ENCODE measurements around the gene AICDA.
"Not testable (repeated sequence)": the region's sequence is repeated elsewhere in the genome, so short reads cannot be mapped to it uniquely, and the experiment has no call there.

DNA sequence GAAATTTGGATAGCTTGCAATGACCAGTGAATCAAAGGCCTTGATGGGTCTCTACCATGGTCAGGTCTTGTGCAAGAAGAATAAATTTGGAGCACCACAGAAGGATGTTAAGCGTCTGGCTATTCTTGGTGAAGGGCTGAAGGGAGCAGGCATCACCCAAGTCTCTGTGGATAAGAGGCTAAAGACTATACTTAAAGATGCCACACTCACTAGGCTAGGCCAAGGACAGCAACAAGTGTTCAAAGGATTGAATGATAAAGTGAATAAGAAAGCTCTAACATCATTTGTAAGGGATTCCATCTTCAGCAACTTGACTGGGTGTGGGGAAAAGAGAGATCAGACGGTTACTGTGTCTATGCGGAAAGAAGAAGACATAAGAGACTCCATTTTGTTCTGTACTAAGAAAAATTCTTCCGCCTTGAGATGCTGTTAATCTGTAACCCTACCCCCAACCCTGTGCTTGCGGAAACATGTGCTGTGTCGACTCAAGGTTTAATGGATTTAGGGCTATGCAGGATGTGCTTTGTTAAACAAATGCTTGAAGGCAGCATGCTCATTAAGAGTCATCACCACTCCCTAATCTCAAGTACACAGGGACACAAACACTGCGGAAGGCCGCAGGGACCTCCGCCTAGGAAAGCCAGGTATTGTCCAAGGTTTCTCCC lies 22.8 kb upstream of the AICDA start:
- TF ChIP-seq JUND (IDR thresholded peaks at IDR 0.05); HNF4G (IDR thresholded peaks at IDR 0.05); YY1 (IDR thresholded peaks at IDR 0.05); NR2F2 (IDR thresholded peaks at IDR 0.05); SP1 (IDR thresholded peaks at IDR 0.05); RAD21 (IDR thresholded peaks at IDR 0.05); REST (IDR thresholded peaks at IDR 0.05); EGR1 (IDR thresholded peaks at IDR 0.05; ENCODE audit: low read depth in 2 of 2); TAF1 (conservative IDR thresholded peaks at IDR 0.05); GABPA (IDR thresholded peaks at IDR 0.05 in 1 of 2, conservative IDR thresholded peaks at IDR 0.05 in 1 of 2); RXRA (IDR thresholded peaks at IDR 0.05): not testable (repeated sequence)
- TF ChIP-seq, protein P1, sequence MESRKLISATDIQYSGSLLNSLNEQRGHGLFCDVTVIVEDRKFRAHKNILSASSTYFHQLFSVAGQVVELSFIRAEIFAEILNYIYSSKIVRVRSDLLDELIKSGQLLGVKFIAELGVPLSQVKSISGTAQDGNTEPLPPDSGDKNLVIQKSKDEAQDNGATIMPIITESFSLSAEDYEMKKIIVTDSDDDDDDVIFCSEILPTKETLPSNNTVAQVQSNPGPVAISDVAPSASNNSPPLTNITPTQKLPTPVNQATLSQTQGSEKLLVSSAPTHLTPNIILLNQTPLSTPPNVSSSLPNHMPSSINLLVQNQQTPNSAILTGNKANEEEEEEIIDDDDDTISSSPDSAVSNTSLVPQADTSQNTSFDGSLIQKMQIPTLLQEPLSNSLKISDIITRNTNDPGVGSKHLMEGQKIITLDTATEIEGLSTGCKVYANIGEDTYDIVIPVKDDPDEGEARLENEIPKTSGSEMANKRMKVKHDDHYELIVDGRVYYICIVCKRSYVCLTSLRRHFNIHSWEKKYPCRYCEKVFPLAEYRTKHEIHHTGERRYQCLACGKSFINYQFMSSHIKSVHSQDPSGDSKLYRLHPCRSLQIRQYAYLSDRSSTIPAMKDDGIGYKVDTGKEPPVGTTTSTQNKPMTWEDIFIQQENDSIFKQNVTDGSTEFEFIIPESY (IDR thresholded peaks at IDR 0.05): not testable (repeated sequence)
- TF ChIP-seq, protein P2, sequence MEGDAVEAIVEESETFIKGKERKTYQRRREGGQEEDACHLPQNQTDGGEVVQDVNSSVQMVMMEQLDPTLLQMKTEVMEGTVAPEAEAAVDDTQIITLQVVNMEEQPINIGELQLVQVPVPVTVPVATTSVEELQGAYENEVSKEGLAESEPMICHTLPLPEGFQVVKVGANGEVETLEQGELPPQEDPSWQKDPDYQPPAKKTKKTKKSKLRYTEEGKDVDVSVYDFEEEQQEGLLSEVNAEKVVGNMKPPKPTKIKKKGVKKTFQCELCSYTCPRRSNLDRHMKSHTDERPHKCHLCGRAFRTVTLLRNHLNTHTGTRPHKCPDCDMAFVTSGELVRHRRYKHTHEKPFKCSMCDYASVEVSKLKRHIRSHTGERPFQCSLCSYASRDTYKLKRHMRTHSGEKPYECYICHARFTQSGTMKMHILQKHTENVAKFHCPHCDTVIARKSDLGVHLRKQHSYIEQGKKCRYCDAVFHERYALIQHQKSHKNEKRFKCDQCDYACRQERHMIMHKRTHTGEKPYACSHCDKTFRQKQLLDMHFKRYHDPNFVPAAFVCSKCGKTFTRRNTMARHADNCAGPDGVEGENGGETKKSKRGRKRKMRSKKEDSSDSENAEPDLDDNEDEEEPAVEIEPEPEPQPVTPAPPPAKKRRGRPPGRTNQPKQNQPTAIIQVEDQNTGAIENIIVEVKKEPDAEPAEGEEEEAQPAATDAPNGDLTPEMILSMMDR (IDR thresholded peaks at IDR 0.05; ENCODE audit: low read depth, low read length, missing input control): not testable (repeated sequence)
- TF ChIP-seq, protein P3, sequence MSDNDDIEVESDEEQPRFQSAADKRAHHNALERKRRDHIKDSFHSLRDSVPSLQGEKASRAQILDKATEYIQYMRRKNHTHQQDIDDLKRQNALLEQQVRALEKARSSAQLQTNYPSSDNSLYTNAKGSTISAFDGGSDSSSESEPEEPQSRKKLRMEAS (IDR thresholded peaks at IDR 0.05): not testable (repeated sequence)
